HG03175 (cell line): ENCODE data around the gene DPY19L1.
"Not testable (repeated sequence)": the region's sequence is repeated elsewhere in the genome, so short reads cannot be mapped to it uniquely, and the experiment has no call there.

Experiments
- ATAC-seq: cut with Tn5 transposase; IDR thresholded peaks from one replicate; pipeline ENCODE4 v1.9.1; 2021; ENCODE audit warnings: mild to moderate bottlenecking, moderate library complexity; ENCODE audit not compliant: unreplicated experiment

The DPY19L1 gene

DNA sequence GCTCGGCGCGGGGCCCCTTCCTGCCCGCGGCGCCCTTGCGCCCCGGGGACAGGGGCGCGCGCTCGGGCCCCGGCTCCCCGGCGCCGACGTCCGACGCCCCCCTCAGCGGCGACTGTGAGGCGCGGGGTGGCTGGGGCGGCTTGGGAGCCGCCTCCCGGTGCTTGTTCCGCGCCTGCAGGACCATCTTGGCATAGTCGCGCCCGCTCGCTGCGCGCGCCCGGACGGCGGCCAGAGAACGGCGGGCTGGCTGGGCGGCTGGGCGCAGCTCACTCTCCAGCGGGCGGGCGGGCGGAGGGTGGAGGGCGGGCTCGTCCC lies at the start of gene DPY19L1:
TSS of gene DPY19L1 (minus strand) at position 275 of the 315 bp plus-strand sequence. CDS start at position 184, 91 bp downstream.
- no peak for ATAC-seq

DNA sequence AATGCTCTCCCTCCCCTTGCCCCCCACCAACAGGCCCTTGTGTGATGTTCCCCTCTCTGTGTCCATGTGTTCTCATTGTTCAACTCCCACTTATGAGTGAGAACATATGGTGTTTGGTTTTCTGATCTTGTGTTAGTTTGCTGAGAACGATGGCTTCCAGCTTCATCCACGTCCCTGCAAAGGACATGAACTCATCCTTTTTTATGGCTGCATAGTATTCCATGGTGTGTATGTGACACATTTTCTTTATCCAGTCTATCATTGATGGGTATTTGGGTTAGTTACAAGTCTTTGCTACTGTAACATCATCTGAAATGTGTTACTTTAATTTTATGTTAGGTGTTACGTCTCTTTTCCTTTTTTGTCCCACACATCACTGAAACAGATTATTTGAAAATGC lies 42.2 kb upstream of the DPY19L1 start:
- not testable (repeated sequence) for ATAC-seq

DNA sequence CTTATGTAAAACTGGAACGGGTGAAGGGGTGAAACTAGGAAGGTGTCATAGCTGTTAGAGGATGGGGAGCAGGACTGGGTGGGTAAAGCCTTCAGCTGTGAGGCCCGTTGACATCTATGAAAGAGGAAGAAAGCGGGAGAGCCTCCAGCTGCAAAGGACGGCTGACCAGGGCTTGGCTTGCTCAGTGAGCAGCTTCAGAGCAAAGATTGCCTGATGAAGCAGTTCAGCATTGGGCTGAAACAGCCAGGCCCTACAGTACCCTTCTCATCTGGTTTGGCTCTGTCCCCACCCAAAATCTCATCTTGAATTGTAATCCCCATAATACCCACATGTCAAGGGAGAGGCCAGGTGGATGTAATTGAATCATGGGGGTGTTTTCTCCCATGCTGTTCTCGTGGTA lies 36.7 kb upstream of the DPY19L1 start:
- ATAC-seq, result not testable (repeated sequence)

DNA sequence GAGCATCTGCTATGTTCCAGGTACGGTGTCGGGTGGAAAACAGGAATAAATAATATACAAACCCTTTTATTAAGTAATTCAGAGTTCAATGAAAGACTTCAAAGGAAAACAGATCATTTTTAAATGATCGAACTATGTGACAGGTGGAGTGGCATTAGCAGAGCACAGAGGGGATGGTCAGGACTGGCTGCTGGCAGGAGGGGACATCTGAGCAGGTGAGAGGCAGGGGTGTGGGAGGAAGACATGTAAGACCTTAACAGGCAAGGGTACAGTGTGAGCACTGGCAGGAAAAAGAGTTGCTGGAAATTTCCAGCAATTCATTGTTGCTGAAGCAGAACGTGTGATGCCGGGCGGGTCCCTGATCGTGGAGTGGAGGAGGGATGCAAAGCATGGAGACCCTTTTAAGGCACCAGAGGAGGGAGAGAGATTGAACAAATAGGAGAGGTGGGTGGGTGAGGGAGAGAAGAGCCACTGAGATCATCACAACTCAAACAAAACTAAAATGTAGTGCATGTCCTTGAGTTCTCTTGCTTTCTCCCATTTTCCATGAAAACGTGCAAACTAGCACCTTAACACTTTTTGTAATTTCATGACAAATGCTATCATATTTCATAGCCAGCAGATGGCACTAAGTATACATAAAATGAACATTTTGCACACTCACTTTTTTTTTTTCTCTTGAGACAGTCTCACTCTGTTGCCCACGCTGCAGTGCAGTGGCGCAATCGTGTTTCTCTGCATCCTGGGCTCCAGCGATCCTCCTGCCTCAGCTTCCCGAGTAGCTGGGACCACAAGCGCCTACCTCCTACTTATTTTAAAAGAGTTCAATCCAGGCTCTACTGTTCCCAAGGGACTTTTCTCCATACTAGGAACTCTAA lies 35.9 kb upstream of the DPY19L1 start:
- ATAC-seq, result not testable (repeated sequence)

DNA sequence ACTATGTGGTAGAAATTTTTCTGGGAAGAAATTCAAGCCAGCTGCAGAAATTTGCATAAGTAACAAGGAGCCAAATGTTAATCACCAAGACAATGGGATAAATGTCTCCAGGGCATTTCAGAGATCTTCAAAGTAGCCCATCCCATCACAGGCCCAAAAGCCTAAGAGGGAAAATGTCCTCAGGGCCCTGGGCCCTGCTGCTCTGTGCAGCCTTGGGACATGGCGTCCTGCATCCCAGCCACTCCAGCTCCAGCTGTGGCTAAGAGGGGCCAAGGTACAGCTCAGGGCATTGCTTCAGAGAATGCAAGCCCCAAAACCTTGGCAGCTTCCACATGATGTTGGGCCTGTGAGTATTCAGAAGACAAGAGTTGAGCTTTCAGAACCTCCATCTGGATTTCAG lies 31.8 kb upstream of the DPY19L1 start:
- ATAC-seq, result not testable (repeated sequence)

DNA sequence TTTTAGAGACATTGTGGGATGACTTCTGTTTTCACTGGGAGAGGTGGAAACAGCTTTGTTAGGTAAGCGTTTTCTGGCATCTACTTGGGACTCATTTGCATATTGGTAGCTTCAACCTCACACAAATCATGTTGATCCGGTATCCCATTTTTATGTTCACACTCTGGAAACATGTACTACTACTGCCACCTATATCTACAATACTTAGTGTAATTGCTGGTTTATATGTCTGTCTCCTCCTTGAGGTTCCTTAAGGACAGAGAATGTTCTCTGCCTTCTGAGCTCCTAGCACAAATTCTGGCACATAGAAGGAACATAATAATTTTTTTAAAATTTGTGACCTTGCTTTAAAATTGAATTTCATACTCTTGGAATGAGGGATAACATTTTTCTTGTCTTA lies 28.1 kb upstream of the DPY19L1 start:
- ATAC-seq, result not testable (repeated sequence)

DNA sequence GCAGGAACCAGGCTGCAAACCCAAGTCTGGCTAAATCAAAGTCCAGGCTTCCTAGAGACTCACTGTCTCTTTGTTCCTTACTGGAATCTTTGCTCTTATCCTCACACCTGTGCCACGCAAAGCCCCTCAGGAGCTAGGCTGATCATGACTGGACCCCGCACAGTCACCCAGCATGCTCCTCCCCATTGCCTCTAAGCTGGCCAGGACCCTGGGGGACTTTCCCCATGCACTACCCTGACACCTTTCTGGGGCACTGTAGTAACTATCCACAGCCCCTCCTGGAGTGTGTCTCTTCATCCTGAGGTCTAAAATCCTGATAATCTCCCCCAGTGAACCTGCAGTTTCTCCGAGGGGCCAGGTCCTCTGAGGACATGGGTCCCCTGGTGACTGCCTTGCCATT lies 21.3 kb upstream of the DPY19L1 start:
- ATAC-seq, result not testable (repeated sequence)

DNA sequence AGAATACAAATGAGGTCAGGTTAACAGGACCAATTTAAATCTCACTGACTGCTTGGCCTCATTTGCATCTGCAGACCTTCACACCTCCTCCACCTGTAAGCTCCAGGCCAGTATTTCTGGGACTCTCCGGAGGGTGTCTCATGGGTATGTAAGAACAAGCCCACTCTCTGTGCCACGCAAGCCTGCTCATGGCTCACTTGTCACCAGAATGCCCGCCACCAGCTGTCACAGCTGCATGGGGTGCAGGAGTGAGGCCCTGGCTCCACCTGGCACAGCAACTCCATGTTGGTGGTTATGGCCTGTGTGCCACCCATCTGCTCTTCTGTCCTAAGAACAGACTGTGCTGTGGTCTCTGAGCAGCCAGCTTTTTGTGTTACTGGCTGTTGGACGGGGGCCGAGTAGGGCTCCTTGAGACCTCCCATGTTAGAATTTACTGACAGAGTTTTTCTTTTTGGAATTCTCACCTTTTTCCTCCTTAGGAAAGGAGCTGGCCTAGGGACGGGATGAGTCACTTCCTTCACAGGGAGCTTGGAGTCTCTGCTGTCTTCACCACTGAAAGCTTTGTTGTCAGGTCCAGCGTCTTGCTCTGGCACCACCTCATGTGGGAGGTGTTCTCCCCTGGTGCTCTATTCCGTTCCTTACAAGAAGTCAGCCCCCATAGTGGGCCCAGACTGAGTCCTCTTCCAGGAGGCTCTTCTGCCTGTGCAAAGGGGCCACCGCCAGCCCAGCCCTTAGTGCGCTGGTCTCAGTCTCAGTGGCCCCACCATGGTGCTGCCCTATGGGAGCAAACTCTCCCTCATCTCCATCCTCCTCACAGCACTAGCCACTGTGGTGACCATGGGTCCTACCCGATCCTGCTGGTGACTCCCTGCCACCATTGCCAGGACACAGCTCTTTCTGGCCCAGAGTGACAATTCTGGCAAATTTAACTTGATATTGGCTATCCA lies 20.5 kb upstream of the DPY19L1 start:
- not testable (repeated sequence) for ATAC-seq

DNA sequence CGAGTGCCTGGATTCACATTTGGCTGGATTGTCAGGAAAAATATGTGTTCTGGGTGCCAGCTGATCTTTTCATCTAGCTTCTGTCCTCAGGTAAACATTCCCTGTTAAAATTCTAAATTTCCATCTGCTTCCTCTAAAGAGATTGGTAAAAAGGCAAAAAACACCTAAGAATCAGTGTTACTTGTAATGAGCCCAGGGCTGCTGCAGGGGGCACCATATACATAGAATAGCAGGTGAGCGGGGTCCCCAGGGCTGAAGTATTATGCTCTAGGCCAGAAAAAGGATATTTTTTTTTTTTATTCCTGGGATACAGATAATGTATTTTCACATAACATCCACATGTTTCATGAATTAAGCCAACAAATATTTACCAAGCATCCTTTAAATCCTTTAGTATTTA lies 18.4 kb upstream of the DPY19L1 start:
- peak; percentile 58 for ATAC-seq

DNA sequence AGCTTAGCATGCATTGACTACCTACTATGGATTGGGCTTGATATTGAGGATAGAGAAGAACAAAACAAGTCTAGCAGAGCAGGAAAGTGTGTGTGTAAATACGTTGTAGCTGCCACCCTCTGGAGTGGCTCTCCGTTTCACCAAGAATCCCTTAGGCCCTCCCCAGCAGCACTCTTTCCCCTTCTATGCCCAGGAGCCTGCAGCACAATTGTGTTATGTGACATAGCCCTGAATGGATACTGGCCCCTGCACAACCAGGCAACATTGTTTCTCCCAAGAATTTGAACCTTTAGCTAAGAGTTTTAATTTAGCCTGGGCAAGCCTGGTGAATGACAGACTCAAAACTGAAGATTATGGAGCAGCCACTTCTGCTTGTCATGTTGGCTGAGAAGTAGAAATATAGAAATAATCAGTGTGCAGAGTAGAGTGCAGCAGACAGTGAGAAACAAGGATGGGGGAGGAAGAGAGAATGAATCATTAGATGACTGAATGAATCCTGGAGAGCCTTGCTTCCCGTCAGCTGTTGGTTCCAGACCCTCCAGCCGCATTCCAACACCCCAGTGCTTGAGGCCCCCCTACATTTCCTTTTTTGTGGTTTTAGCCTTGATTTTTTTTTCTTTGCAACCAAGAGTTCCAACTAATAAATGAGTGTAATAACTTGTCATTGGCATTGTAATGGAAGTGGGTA lies 16.3 kb upstream of the DPY19L1 start:
- ATAC-seq, result not testable (repeated sequence)

DNA sequence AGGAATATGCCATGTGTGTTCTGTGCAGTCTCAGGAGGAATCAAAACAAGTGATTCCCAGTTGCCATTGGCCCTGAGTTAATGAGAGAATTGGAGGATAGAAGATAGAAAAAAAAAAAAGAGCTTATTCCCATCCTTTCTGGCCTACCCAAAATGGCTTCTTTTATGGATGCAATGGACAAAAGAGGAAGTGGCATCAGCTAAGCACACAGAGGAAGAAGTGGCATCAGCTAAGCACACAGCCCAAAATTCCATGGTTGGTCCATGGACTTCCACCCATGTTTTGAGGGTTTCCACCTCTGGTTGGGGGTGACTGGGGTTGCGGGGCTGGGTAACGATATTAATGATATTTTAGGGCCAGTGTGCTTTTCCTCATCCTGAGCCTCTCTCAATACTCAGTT lies 11.1 kb upstream of the DPY19L1 start:
- ATAC-seq, result not testable (repeated sequence)

DNA sequence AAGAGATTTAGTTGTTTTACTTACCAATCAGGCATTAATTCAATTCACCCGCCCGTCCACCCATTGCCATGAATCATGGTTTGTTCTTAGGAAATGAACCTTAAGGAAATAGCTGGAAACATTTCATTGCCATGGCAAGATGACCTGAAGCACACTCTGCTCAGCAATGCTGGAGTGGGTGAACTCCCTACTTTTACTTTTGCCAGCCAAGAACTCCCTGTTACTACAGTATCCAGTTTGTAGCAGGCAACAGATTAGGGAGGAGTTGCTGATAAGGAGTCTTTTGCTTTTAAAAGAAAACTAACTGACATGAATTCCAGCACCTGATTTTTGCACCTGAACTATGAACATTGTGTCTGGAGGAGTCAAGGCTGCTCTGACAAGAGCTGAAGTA lies 10.6 kb upstream of the DPY19L1 start:
- not testable (repeated sequence) for ATAC-seq

DNA sequence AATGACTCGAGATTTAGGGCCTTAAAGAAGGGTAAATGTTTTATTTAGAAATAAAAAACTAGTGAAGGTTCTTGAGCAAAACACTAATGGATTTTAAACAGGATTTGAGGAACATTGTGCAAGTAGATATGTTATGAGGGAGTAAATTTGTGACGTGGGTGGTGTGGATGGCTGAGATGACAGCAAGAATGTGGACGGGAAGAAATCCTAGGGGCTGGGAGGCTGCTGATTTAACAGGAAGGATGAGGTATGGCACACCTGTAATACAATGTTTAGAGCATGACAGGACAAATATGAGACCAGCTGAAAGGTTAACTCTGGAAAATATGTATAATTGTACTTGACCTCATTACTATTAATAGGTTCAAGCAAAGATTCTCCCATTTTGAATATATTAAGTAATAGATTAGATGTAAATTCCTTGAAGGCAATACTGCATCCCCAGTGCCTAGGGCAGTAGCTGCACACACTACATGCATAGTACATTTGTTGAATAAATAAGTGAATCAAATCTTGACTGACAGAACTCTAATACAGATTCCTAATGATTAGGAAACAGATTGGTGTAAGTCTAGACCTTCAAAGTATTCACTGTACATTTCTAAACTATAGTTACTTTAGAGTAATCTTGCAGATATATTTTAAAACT lies 10.1 kb upstream of the DPY19L1 start:
- not testable (repeated sequence) for ATAC-seq

DNA sequence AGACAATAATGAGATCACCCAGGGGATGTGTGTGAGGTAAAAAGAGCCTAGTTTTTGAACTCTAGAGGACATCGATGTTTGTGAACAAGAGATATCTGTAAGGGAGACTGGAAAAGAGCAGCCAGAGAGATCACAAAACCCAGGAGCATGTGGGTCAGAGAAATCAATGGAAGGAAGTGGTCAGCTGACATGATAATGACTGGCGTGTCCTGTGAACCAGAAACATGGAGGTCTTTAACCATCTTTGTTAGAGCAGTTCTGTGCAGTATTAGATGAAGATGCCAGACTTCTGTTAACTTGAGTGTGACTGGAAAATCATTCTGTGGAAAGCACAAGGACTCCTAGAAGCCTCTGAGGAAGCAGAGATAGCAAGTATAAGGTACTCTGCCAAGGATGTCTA lies 6.0 kb upstream of the DPY19L1 start:
- ATAC-seq, result not testable (repeated sequence)

DNA sequence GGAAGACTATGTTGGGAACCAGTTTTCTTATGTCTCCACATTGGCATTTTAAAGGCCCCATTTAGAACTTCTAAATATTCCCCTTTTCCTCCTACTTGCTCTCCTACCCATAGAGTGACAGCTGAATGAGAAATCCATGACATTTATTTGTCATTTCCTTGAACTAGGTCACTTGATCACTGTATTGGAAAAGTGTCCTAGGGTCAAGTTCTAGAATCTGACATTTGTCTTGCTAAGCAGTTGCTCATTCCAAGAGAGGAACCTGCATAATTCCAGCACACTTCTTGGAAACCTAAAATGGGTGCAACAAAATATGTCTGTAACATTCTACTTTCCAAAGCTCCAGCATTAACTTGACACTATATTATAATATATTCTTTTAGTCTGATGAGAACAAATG lies 3.6 kb upstream of the DPY19L1 start:
- ATAC-seq, result no peak

DNA sequence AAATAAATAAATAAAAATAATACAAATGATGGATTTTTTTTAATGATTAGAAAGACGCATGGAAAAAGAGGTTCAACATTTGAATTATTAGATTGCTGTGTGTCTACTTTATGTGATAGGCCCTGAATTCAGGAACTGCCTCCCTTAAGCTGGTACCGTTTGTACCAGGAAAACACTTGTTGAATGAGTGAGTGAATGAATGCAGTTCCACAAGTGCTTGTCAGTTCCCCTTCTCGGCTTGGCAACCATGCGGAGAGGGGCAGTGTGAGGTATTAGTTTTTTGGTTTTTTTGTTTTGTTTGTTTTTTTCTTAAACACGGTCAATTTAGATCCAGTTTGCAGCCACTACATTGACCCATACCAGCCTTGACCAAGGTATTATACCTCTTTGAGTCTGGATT lies 2.1 kb upstream of the DPY19L1 start:
- no peak for ATAC-seq

DNA sequence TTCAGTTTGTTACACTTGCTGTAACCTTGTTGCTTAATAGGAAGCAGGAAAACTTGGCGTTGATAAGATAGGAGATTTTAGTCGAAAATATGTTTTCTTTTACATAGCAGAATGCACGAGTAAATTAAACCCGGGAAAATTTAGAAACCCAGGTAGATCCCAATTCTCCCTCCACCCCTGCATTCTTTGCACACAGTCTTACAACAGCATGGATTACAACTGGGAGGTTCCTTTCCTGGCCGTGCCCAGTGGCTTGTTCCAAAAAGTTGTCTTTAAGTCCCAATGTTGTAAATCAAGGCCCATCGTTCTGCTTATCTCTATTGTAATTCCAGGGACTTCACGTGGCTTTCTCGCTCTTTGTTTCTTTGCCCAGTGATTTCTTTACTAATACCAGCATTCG lies 1.1 kb upstream of the DPY19L1 start:
- ATAC-seq, result no peak

DNA sequence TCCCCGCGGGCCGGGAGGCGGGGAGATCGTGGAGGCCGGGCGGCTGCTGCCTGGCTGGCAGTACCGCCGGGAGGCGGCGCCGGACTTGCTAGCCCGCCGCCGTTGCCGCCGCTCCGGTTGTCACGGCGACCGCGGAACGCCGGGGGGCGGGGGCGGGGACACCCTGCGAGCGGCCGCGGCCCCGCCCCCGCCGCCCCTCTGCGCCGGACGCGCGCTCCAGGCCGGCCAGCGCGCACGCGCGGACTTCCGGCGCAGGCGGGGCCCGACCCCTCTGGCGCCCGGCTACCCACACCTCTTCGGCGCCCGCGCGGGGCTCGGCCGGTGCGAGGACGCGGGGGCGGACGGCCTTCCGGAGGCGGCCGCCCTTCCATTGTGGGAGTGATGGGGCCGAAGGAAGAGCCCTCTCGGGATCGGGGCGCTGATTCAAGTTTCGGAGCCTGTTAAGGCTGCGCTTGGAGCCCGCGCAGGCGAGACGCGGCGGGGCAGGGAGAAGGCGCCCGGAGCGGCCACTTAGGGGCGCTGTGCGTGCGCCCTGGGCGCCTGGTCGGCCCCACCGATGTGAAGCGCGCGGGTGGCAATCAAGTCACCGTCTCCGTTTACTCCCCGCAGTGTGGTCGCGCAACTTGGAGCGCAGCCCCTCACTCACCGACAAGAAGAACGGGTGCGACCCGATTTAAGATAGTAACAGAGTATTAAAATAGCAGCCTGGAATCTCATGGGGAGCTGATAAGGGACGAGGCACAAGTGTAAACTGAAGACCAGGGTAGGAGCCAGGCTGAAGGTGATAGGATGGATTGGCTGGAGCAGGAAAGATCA lies 449 bp upstream of the DPY19L1 start:
- ATAC-seq, result peak; percentile 79

DNA sequence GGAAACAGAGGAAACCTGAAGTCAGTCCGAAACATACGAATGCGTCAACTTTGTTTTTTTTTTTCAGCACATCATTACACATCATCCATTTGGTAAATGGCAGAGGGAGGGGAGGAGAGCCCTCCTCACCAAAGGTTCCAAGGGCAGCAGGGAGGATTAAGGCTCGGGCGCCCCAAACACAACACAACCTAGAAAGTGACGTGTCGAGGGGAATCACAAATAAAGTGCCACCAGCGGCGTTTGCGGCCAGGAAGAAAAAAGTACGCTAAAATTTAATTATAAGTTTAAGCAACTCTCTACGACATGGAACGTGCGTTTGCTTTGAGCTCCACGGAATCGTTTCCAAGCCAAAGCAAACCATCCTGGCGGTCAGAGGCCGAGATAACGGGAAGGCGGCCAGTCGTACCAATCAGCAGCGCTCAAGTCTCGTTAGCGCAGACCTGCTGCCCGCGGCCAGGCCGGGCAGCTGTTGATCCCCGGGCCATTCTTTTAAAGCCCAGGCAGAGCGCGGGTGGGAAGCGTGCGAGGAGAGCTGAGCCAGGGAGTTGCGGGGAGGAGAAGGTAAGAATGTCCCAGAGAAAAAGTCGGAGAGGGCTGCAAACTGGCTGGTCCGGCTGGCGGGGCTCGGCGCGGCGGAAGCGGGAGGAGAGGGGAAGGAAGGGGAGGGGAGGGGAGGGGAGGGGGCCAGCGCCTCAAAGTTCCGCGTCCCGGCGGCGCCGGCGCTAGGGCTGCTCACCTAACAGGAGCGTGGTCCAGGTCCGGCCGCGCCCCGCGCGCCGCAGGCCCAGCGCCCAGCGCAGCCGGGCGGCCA lies 719 bp downstream of the DPY19L1 start:
- ATAC-seq, result peak; percentile 19
